Body of pancreas (tissue), 4 donors: ENCODE data around the gene HSP90AB1.

Experiments used
- POLR2A ChIP-seq, 3 donors: fragments of 450-650 bp; IDR thresholded peaks; one replicate each; pipeline ENCODE4 v1.6.1; 2016; ENCODE audit warnings: antibody characterized with exemption in 3 of 3, mild to moderate bottlenecking in 2 of 3
- TF ChIP-seq, protein P1 (sequence below), 7 experiments: fragments of 450-650 bp in 4 of 7; fragments of 200-600 bp in 3 of 7; sonication (generic) in 3 of 7; IDR thresholded peaks; one replicate each; pipeline ENCODE4 v1.5.1; 2016 to 2019; ENCODE audit warnings: antibody characterized with exemption in 7 of 7

DNA sequence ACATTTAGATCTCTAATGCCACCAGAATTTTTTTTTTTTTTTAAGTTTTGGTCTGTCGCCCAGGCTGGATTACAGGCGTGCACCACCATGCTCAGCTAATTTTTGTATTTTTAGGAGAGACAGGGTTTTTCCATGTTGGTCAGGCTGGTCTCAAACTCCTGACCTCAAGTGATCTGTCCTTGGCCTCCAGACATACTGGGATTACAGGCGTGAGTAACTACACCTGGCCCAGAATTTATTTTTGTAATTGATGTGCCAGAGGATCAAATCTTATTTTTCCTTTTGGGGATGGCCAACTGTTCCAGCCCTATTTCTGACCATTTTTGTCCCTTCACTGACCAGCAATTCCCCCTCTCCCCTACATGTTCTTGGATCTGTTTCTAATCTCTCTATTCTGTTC, 48.2 kb upstream of the HSP90AB1 start:
- TF ChIP-seq, protein P1, sequence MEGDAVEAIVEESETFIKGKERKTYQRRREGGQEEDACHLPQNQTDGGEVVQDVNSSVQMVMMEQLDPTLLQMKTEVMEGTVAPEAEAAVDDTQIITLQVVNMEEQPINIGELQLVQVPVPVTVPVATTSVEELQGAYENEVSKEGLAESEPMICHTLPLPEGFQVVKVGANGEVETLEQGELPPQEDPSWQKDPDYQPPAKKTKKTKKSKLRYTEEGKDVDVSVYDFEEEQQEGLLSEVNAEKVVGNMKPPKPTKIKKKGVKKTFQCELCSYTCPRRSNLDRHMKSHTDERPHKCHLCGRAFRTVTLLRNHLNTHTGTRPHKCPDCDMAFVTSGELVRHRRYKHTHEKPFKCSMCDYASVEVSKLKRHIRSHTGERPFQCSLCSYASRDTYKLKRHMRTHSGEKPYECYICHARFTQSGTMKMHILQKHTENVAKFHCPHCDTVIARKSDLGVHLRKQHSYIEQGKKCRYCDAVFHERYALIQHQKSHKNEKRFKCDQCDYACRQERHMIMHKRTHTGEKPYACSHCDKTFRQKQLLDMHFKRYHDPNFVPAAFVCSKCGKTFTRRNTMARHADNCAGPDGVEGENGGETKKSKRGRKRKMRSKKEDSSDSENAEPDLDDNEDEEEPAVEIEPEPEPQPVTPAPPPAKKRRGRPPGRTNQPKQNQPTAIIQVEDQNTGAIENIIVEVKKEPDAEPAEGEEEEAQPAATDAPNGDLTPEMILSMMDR (IDR thresholded peaks at IDR 0.05): no peak
- TF ChIP-seq POLR2A (IDR thresholded peaks at IDR 0.05): no peak
